K562 (cell line): ENCODE measurements around the gene RGS19.

Source experiments
- BDP1 ChIP-seq: IDR thresholded peaks from 3 replicates; pipeline ENCODE4 v1.6.1; 2011; ENCODE audit not compliant: insufficient read length, insufficient read depth
- CTCF ChIP-seq, 3 experiments: IDR thresholded peaks in 2 of 3; conservative IDR thresholded peaks in 1 of 3; 2 replicates each; pipeline ENCODE4 v1.5.1; 2011 to 2012; ENCODE audit warnings: low read length in 3 of 3, mild to moderate bottlenecking in 3 of 3, control low read depth in 2 of 3, improper control_type of control experiment in 1 of 3, inconsistent platforms in 1 of 3, low read depth in 1 of 3, mixed read lengths in 1 of 3, moderate library complexity in 1 of 3; ENCODE audit not compliant: insufficient read depth in 2 of 3
- KAT8 ChIP-seq: fragments of 450-650 bp; IDR thresholded peaks from 2 replicates; pipeline ENCODE4 v1.6.1; 2016; ENCODE audit warnings: low read depth, mild to moderate bottlenecking
- MEF2A ChIP-seq: IDR thresholded peaks from 2 replicates; pipeline ENCODE4 v1.6.1; 2011; ENCODE audit warnings: low read depth, mild to moderate bottlenecking, low read length, moderate library complexity; ENCODE audit not compliant: control insufficient read depth
- POLR2A ChIP-seq: fragments of 450-650 bp; conservative IDR thresholded peaks from 2 replicates; pipeline ENCODE4 v1.6.1; 2016
- POLR2H ChIP-seq: IDR thresholded peaks from 2 replicates; pipeline ENCODE4 v1.6.1; 2016; ENCODE audit warnings: missing genetic modification characterization, low read depth, mild to moderate bottlenecking, control low read depth, missing compliant biosample characterization, moderate library complexity
- PTTG1 ChIP-seq: fragments of 450-650 bp; IDR thresholded peaks from 2 replicates; pipeline ENCODE4 v1.6.1; 2016; ENCODE audit warnings: low read depth, mild to moderate bottlenecking, missing genetic modification characterization, missing compliant biosample characterization
- RBBP5 ChIP-seq: fragments of 200-600 bp; sonication (generic); IDR thresholded peaks from 2 replicates; pipeline ENCODE4 v1.6.1; 2012; ENCODE audit warnings: borderline replicate concordance, mild to moderate bottlenecking, low read length, control low read depth, inconsistent platforms; ENCODE audit not compliant: insufficient read depth, poor library complexity, severe bottlenecking
- ZNF282 ChIP-seq: sonication (generic); formaldehyde crosslinking; IDR thresholded peaks from 2 replicates; pipeline ENCODE4 v1.8.1; 2023; ENCODE audit warnings: missing genetic modification reagents

- TF ChIP-seq CTCF (IDR thresholded peaks at IDR 0.05 in 2 of 3, conservative IDR thresholded peaks at IDR 0.05 in 1 of 3; ENCODE audit: insufficient read depth in 2 of 3, low read depth in 1 of 3, low read length in 3 of 3) (no peak), KAT8 (no peak), BDP1 (no peak), ZNF282 (CRISPR knock-in tag) (no peak), PTTG1 (no peak), POLR2H (tag) (no peak), MEF2A (no peak), POLR2A (no peak), RBBP5 (no peak)
Measured at GRCh38 chr20:64065062-64065973, 14.0 kb downstream of the RGS19 start.
